Measurements from ENCODE around the gene TNFSF12.

TNFSF12 gene

DNA sequence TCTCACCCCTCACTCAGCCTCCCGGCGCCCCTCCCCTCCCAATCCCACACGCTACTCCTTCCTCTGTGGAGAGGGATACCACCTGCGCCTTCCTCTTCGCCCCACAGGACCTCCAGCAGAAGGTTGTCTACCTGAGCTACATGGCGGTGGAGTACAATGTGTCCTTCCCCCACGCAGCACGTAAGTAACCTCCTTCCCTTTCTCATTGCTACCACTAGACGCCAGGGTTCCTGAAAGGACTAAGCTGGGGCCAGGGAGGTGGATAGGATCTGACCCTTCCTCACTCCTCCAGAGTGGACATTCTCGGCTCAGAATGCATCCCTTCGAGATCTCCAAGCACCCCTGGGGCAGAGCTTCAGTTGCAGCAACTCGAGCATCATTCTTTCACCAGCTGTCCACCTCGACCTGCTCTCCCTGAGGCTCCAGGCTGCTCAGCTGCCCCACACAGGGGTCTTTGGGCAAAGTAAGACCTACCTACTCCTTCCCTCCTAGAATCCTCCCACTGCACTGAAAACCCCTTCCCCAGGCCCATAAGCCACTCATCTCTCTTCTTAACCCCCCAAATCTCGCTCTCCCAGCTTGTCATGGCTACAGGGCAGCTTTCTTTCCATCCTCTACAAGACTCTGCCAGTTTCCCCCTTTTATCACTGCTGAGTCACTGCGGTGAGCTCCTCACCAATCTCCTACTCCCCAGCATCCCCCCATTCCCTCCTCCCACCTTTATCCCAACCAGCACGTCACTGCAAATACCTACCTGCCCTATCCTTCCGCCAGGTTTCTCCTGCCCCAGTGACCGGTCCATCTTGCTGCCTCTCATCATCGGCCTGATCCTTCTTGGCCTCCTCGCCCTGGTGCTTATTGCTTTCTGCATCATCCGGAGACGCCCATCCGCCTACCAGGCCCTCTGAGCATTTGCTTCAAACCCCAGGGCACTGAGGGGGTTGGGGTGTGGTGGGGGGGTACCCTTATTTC, 32.0 kb downstream of the TNFSF12 start:
- no peak for TF ChIP-seq GATA3 (IDR thresholded peaks at IDR 0.05; ENCODE audit: low read depth, low read length)
- no peak for TF ChIP-seq GATA2 (IDR thresholded peaks at IDR 0.05; ENCODE audit: low read depth, low read length)

DNA sequence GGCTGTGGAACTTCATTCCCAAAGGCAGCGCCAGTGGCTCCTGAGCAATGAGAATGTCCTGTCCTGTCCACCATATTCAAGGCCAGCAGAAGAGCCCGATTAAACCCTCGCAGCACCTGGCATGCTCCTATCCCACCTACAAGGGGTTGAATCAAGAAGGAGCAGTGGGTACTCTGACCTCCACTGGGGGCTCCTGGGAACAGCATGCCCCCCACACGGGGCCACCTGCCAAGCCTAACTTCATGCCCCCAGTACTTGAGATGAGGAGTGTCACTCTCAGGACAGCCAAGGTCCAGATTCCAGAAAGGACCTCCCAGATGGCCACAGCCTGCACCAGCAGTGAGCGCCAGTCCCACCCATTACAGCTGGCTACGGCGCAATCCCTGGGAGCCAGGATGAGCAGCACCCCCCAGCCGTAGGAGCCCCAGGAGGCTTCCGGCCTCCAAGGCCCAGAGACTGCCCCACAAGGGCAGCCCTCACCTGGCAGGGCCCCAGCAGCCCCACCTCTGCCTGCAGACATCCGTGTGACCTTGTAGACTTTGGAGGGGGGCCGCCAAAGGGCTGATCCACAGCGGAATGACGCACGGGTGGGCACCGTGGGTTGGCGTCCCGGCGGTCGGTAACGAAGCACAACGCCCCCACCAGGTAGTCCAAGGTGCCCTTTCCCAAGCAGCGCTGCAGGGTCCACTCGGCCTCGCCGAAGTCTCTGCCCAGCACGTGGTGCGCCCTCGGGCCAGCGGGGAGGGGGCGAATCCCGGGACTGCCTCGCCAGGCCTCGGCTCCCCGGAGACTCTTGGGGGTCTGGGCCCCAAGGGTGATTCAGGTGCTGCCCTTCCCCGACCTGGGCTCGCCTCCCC, 33.8 kb downstream of the TNFSF12 start:
- TF ChIP-seq GATA2 (IDR thresholded peaks at IDR 0.05; ENCODE audit: low read depth, low read length) (no peak), GATA3 (IDR thresholded peaks at IDR 0.05; ENCODE audit: low read depth, low read length) (no peak)

DNA sequence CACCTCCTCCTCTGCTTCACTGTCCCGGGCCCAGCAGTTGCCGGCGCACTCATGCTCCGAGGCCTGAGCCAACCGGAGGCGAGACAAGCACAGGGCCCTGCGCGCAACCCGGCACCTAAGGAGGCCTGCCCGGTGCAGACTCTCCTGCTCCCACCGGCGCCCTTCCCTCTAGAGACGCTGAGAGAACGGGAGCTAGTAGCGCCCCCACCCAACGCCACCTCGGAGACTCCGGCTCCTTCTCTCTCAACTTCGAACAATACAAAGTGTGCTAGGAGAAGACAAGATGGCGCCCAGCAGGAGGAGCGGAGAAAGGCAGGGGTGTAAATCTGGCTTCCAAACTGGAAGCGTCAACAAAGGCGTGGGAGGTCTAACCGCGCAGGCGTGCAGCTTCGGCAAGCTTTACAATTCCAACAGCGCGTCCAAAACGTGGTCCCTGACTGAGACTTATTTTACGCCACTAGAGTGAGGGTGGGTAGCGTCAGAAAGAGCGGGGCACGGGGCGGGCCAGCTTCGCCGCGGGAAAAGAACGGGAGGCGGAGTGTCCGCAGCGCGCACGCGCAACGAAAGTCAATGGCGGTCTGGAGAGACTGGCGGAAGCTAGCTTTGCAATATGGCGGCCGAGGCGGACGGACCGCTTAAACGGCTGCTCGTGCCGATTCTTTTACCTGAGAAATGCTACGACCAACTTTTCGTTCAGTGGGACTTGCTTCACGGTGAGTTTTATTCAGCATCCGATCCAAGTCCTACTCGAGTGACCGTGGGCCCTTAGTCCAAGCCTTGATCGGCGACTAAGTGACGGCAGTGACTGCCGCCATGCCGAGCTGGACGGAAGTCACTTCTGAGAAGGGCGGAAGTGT, 34.6 kb downstream of the TNFSF12 start, which contains the start of gene MPDU1:
Gene MPDU1, plus strand, starts transcription at position 600 of the 857 bp plus-strand sequence. Its CDS starts 11 bp downstream, at position 611.
- no peak for TF ChIP-seq GATA3 (IDR thresholded peaks at IDR 0.05; ENCODE audit: low read depth, low read length)
- no peak for TF ChIP-seq GATA2 (IDR thresholded peaks at IDR 0.05; ENCODE audit: low read depth, low read length)

DNA sequence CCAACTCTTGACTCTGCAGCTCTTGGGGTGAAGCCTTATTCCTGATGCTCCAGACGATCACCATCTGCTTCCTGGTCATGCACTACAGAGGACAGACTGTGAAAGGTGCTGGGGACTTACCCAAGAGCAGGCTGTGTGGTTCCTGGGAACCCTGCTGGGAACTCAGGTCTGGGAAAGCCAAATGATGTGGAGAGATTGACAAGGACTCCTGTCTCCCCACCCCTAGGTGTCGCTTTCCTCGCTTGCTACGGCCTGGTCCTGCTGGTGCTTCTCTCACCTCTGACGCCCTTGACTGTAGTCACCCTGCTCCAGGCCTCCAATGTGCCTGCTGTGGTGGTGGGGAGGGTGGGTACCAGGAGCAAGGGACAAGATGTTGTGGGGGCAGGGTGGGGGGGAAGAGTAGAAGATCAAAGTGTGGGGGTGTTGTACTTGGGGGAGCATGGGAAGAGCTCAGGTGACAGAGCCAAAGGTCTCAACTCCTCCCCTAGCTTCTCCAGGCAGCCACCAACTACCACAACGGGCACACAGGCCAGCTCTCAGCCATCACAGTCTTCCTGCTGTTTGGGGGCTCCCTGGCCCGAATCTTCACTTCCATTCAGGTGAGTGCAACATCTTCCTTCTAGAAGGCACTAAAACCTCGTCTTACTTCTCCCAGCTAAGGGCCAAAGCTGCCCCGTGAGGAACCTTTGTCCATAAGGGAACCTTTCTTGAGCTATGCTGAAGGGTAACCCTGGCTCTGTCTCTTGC, 38.0 kb downstream of the TNFSF12 start:
- TF ChIP-seq GATA2 (IDR thresholded peaks at IDR 0.05; ENCODE audit: low read depth, low read length) (no peak), GATA3 (IDR thresholded peaks at IDR 0.05; ENCODE audit: low read depth, low read length) (no peak)

DNA sequence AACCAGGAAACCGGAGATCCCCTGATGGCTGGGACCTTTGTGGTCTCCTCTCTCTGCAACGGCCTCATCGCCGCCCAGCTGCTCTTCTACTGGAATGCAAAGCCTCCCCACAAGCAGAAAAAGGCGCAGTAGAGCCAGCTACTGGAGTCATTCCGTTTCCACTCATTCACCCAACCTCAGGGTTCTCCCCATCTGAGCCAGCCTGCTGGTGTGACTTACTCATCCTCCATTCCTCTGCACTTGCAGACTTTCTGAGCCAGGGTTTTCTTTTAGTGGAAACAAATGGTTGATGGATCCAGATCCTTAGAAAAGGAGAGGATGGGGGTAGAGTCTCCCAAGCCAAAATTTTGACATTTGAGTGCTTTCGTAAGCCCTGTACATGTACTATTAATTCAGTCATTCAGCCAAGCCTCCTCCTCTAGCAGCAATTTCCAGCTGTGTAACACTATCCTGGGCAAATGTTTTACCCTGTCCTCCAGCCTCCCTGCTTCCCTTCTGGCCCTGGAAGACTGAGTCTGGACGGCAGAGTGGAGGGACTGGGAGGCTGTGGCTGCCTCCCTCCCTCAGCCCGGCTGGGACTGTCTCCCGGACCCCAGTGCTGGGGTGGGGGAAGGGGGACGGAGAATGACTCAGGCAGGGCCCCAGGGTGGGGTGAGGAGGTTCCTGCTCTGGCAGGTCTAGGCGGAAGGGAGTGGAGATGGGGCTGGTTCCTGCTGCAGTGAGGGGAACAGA, 38.7 kb downstream of the TNFSF12 start:
- TF ChIP-seq GATA3 (IDR thresholded peaks at IDR 0.05; ENCODE audit: low read depth, low read length): no peak
- no peak for TF ChIP-seq GATA2 (IDR thresholded peaks at IDR 0.05; ENCODE audit: low read depth, low read length)

DNA sequence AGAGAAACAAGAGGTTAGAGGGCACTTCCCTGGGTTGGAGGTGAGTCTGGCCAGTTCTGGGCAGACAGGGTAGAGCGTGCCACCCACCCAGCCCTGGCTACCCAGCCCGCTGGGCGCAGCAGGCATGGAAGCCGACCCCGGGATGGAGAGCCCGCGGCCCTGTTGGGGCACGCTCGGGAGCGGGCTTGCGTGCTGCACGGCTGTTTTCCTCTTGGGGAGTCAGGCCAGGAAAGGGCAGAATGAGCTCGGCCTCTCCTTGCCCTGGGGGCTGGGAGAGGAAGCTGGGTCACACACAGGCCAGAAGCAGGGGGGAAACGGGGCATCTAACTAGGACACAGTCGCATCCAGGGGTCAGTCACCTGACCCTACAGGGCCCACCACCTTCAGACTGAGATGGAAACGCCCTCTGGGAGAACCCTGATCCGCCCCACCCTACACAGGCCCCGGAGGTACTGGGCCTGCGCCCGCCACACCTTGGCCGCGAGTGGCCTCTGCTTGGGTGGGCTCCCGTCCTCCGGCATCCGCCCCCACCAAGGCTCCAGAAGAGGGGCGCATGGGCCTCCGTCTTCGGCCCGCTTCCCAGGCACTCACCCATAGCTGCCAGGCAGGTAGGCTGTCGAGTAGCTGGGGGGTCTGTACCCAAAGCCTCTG, 39.8 kb downstream of the TNFSF12 start:
- TF ChIP-seq GATA3 (IDR thresholded peaks at IDR 0.05; ENCODE audit: low read depth, low read length) (no peak), GATA2 (IDR thresholded peaks at IDR 0.05; ENCODE audit: low read depth, low read length) (no peak)

DNA sequence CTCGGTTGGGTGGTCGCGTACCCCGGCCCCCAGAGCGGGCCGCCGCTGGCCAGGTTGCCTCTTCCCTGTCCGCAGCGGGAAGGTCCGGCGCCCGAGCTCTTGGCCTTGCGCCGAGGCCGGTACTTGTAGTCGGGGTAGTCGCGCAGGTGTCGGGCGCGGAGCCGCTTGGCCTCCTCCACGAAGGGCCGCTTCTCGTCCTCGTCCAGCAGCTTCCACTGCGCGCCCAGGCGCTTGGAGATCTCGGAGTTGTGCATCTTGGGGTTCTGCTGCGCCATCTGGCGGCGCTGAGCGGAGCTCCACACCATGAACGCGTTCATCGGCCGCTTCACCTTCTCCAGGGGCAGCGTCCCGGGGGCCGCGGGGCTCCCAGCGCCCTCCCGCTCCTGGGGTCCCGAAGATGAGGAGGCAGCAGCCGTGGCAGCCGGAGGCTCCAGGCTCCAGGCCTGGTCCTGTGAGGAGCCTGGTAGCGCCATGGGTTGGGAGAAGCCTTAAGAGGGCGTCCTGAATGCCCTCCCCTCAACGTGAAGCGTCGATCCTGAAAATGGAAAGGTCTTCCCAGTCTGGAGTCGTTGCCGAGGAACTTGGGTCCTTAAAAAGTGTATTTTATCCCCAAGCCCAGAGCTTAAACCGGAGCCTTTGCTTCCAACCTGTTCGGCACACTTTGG, 40.5 kb downstream of the TNFSF12 start:
- TF ChIP-seq GATA3 (IDR thresholded peaks at IDR 0.05; ENCODE audit: low read depth, low read length) (no peak), GATA2 (IDR thresholded peaks at IDR 0.05; ENCODE audit: low read depth, low read length) (no peak)

DNA sequence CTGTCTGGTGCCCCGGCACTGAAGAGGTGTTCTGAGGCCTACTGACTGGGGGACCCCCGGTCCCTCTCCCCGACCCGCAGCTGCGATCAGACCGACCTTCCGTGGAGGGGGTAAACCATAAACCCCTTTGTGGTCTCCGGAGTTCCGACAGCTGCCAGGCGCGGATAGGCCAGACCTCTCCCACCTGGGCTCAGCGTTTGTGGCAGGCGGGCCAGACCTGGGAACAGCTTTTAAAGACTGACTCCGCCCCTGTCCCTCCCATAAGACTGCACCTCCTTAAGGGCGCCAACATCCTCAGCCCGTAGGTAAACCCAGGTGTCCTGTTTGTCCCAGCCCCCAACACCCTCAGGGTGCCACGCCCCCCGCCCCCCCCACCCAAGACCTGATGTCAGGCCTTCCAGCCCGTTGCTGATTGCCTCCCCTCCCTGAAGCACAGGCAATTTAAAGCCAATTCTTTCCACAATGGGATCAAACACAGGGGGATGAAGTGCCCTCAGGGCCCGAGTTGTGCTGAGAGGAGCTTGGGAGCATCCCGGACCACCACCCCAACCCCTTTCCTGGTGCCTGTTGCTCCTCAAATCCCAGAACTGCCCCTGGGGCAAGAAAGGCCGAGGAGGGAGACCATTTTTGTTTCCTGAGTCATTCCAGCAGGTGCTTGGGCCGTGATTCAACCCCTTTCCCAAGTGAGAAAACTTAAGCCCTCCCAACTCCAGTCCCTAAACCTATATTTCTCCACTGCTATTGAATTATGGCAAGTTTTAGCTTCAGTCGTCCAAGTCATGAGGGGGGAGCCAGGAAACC, 41.2 kb downstream of the TNFSF12 start, which contains the start of gene SOX15:
Gene SOX15, minus strand, starts transcription at position 204 of the 801 bp plus-strand sequence. CDS start 418 bp downstream, outside the sequence.
- TF ChIP-seq GATA2 (IDR thresholded peaks at IDR 0.05; ENCODE audit: low read depth, low read length): no peak
- TF ChIP-seq GATA3 (IDR thresholded peaks at IDR 0.05; ENCODE audit: low read depth, low read length): no peak

DNA sequence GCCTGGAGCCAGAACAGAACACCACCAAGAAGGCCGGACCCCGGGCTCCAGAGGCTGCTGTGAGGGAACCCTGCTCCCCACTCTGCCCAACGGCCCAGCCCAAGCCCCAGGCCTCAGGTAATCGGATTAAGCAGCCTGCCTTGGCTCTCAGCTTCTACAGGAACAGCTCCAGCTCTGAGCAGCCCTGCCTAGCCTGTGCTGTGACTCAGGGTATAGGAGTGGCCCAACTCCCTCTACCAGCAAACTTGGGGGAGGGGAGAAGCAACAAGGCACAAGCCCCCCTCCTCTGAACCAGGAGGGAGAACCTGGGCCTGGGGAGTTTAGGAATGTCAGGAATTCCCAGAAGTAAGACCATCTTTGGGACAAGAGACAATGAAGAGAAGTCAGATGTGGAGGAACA, 41.9 kb downstream of the TNFSF12 start:
- TF ChIP-seq GATA3 (IDR thresholded peaks at IDR 0.05; ENCODE audit: low read depth, low read length) (no peak), GATA2 (IDR thresholded peaks at IDR 0.05; ENCODE audit: low read depth, low read length) (no peak)

DNA sequence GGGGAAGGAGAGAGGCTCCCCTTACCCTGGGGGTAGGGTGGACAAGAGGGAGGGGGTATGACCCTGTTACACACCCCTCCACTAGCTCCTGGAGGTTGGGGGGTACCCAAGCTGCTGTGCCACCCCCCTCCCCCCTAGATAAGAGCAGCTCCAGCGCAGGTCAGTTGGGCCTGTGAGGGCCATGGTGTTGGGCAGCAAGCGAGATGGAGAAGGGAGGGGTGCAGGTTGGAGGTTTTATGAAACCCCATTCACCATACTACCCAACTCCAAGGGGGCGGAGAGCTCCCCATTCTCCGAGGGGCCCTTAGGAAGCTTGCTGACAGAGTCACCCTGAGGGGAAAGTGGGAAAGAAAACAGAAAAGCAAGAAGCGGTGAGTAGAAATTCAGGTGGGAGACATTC, 42.7 kb downstream of the TNFSF12 start:
- TF ChIP-seq GATA3 (IDR thresholded peaks at IDR 0.05; ENCODE audit: low read depth, low read length) (no peak), GATA2 (IDR thresholded peaks at IDR 0.05; ENCODE audit: low read depth, low read length) (no peak)

Data from SH-SY5Y (cell line).